Lung (tissue), 12 donors: ENCODE measurements around the gene BRAF. TPM values are rescaled to one million over a fixed set of nuclear protein-coding genes. Genes with fewer than 3 reads are reported as not detected.
"Not testable (repeated sequence)": the region's sequence is repeated elsewhere in the genome, so short reads cannot be mapped to it uniquely, and the experiment has no call there.

Experiments used
- ATAC-seq: fragments of 200-7000 bp; cut with Tn5 transposase; one replicate; pipeline ENCODE4 v1.9.1; 2020; ENCODE audit warnings: moderate number of reproducible peaks; ENCODE audit not compliant: insufficient read depth, low FRiP score
- DNase-seq, 3 donors: peaks; one replicate each; pipeline ENCODE4 v3.0.0-alpha.2; 2013 to 2017
- H3K27ac ChIP-seq, 2 donors: one replicate each; pipeline ENCODE4 v1.5.1; 2013; ENCODE audit warnings: mild to moderate bottlenecking in 2 of 2, moderate library complexity in 2 of 2, control low read depth in 1 of 2, inconsistent platforms in 1 of 2, low read depth in 1 of 2, low read length in 1 of 2
- H3K27me3 ChIP-seq, 3 donors: one replicate each; pipeline ENCODE4 v1.5.1; 2013; ENCODE audit warnings: low read length in 2 of 3; ENCODE audit not compliant: control insufficient read depth in 3 of 3, insufficient read depth in 3 of 3
- H3K36me3 ChIP-seq, 4 donors: one replicate each; pipeline ENCODE4 v1.5.1; 2013; ENCODE audit warnings: low read length in 4 of 4, mild to moderate bottlenecking in 1 of 4, moderate library complexity in 1 of 4; ENCODE audit not compliant: control insufficient read depth in 4 of 4, insufficient read depth in 4 of 4
- H3K4me1 ChIP-seq, 5 donors: one replicate each; pipeline ENCODE4 v1.5.1; 2013; ENCODE audit warnings: low read length in 5 of 5, mild to moderate bottlenecking in 2 of 5, moderate library complexity in 1 of 5; ENCODE audit not compliant: control insufficient read depth in 5 of 5, insufficient read depth in 5 of 5
- H3K4me3 ChIP-seq: one replicate; pipeline ENCODE4 v1.5.1; 2013; ENCODE audit warnings: mild to moderate bottlenecking, control low read depth, moderate library complexity
- H3K9ac ChIP-seq, 2 donors: one replicate each; pipeline ENCODE4 v1.5.1; 2013; ENCODE audit warnings: low read length in 2 of 2, control low read depth in 1 of 2; ENCODE audit not compliant: insufficient read depth in 1 of 2
- H3K9me3 ChIP-seq, 4 donors: one replicate each; pipeline ENCODE4 v1.5.1; 2013; ENCODE audit warnings: low read length in 3 of 4, mild to moderate bottlenecking in 1 of 4, moderate library complexity in 1 of 4; ENCODE audit not compliant: control insufficient read depth in 4 of 4, insufficient read depth in 3 of 4
- WGBS, 2 donors: extraction: QIAGEN DNeasy Blood & Tissue Kit; methylation state at CpG; one replicate each; pipeline ENCODE4 v1.1.7; 2013; 5-methylcytosine and 5-hydroxymethylcytosine counted together
- polyA plus RNA-seq, 2 donors: library from polyadenylated mRNA; stranded (reverse); fragments of 200-250 nt; gene quantifications; one replicate each; pipeline ENCODE4 v1.2.1, GENCODE V29; 2013
- total RNA-seq, 2 donors: library from RNA; depleted of rRNA in 1 of 2; stranded (reverse); fragments of >200 nt in 1 of 2; gene quantifications; one replicate each; pipeline ENCODE4 v1.2.1, GENCODE V29; 2014 to 2021
- TF ChIP-seq, protein P1 (sequence below): IDR thresholded peaks from 2 replicates; pipeline ENCODE4 v1.5.1; 2012; ENCODE audit warnings: mild to moderate bottlenecking; ENCODE audit errors: control extremely low read depth, extremely low read depth
- donor health status: control.
- donor health status: control.
- donor health status: Bipolar disorder and iron deficiency.
- donor health status: healthy.
- donor health status: DM: yes; HTN: yes; CAD: no.

The BRAF gene
- total and polyA plus RNA-seq, 4 donors: 6.5 to 111 (median 22.3) TPM

DNA sequence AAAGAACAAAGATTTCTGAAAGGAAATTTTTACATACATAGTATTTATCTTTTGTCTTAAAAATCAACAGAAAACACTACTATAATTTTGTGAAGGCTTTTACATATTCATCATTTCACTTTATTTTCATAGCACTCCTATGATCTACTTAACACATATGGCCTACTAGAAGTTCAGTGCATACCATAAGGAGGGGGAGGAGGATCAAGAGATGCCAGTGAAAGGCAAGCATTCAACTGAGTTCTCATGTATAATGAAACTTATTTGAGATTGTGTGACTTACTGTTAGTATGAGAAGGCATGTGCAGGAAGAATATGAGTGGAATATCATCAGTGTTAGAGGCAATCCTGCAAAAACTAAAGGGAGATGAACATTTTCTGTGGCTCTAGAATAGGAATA lies 10.6 kb downstream of the BRAF start:
- TF ChIP-seq, protein P1, sequence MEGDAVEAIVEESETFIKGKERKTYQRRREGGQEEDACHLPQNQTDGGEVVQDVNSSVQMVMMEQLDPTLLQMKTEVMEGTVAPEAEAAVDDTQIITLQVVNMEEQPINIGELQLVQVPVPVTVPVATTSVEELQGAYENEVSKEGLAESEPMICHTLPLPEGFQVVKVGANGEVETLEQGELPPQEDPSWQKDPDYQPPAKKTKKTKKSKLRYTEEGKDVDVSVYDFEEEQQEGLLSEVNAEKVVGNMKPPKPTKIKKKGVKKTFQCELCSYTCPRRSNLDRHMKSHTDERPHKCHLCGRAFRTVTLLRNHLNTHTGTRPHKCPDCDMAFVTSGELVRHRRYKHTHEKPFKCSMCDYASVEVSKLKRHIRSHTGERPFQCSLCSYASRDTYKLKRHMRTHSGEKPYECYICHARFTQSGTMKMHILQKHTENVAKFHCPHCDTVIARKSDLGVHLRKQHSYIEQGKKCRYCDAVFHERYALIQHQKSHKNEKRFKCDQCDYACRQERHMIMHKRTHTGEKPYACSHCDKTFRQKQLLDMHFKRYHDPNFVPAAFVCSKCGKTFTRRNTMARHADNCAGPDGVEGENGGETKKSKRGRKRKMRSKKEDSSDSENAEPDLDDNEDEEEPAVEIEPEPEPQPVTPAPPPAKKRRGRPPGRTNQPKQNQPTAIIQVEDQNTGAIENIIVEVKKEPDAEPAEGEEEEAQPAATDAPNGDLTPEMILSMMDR: no peak
- Histone ChIP-seq H3K9me3 (no peaks in the 10 kb centered on the region), H3K4me1 (peaks cover 0 to 12% (median 0%) of the 10 kb centered on the region in 5 donors), H3K27me3 (no peaks in the 10 kb centered on the region), H3K36me3 (peaks cover 0 to 2% (median 0%) of the 10 kb centered on the region in 4 donors), H3K4me3 (no peak overlapping the region), H3K27ac (no peak overlapping the region), H3K9ac (no peak overlapping the region)
- ATAC-seq: no peak
- DNase-seq: peak in 2 of 3 donors; percentile 11 to 43

DNA sequence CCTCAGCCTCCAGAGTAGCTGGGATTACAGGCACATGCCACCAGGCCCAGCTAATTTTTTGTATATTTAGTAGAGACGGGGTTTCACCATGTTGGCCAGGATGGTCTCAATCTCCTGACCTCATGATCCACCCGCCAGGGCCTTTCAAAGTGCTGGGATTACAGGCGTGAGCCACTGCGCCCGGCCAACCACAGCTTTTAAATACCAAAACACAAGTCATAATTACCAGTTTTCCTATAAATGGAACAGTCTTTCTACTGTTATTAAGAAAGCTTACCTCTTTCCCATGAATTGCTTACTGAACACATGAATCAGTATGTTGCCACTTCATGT lies 11.2 kb downstream of the BRAF start:
- H3K4me1 ChIP-seq: peaks cover 0 to 12% (median 0%) of the 10 kb centered on the region in 5 donors
- H3K9me3 ChIP-seq, H3K27ac ChIP-seq, DNase-seq, H3K9ac ChIP-seq, ATAC-seq, H3K4me3 ChIP-seq, H3K27me3 ChIP-seq, H3K36me3 ChIP-seq: not testable (repeated sequence)
- 76 to 83% methylated on average over 5 of the region's 5 CpGs for WGBS, 2 donors

DNA sequence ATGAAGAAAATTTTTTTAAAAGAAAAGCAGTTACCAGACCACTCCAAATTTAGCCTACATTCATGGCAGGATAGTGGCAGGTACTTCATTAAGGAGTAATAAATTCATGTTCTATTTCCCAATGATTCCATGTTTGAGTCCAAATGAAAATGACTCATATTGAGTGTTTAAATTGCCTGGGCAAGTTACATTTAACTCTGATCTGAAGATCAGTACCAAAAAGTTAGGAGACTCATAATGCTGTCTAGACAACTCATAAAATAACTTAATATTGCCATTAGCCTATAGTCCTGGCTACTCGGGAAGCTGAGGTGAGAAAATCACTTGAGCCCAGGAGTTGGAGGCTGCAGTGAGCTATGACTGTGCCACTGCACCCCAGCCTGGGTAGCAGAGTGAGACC lies 13.0 kb downstream of the BRAF start:
- Histone ChIP-seq H3K4me1 (peaks cover 0 to 12% (median 0%) of the 10 kb centered on the region in 5 donors), H3K36me3 (peaks cover 0 to 2% (median 0%) of the 10 kb centered on the region in 4 donors), H3K9ac (no peak overlapping the region), H3K4me3 (no peak overlapping the region), H3K27me3 (no peaks in the 10 kb centered on the region), H3K27ac (no peak overlapping the region), H3K9me3 (no peaks in the 10 kb centered on the region)
- TF ChIP-seq, protein P1: no peak
- DNase-seq: no peak
- 41 to 50% methylated on average over 1 of the region's 1 CpG for WGBS, 2 donors
- no peak for ATAC-seq

DNA sequence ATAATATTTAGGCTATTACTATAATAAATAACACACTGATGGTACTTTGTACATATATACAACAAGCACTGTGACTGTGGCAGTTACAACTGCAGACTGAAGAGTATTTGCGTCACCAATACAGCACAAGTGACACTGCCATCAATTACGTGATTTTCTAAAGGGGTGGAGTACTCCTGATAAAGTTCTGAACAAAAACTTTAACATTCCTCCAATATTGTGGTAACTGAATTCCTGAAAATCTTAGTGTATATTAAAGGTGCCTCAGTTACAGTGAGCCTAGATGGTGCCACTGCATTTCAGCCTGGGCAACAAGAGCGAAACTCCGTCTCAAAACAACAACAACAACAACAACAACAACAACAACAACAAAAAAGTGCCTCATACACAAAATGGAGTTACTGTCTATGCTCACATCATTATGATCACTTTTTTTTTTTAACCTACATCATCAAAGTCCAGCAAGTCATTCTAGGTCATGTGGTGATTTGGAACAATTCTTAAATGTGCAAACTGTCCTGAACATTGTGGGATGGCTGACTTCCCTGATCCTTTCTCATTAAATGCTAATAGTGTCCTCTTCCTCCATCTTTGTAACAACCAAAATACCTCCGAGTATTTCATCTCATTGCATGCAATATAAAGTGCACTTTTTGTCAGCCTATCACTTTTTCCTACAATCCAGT lies 15.1 kb downstream of the BRAF start:
- H3K9me3 ChIP-seq: no peaks in the 10 kb centered on the region

More for the DNA sequence above, 15.1 kb downstream of the BRAF start:
- DNase-seq (no peak), ATAC-seq (no peak)
- no peaks in the 10 kb centered on the region for H3K27me3 ChIP-seq
- H3K27ac ChIP-seq: no peak overlapping the region
- H3K4me1 ChIP-seq: peaks cover 0 to 12% (median 0%) of the 10 kb centered on the region in 5 donors
- WGBS, 2 donors: 92 to 95% methylated on average over 5 of the region's 5 CpGs
- TF ChIP-seq, protein P1: no peak
- peaks cover 0 to 2% (median 0%) of the 10 kb centered on the region in 4 donors for H3K36me3 ChIP-seq
- no peak overlapping the region for H3K4me3 ChIP-seq
- H3K9ac ChIP-seq: no peak overlapping the region
